Adipose tissue (tissue), 3 donors: ENCODE measurements around the gene PEMT. TPM values are rescaled to one million over a fixed set of nuclear protein-coding genes. Genes with fewer than 3 reads are reported as not detected.

Source experiments
- H3K27ac ChIP-seq: one replicate; pipeline ENCODE4 v1.5.1; 2013; ENCODE audit warnings: low read depth, low read length
- WGBS, 3 donors: extraction: QIAGEN DNeasy Blood & Tissue Kit; methylation state at CpG; one replicate each; pipeline ENCODE4 v1.1.7; 2013; 5-methylcytosine and 5-hydroxymethylcytosine counted together
- polyA plus RNA-seq, 3 donors: library from polyadenylated mRNA; stranded (reverse); fragments of 200-250 nt; gene quantifications; one replicate each; pipeline ENCODE4 v1.2.3, GENCODE V29; 2013
- donor health status: healthy with polysubstance abuse.
- donor health status: Bipolar disorder and iron deficiency.
- donor health status: healthy.

Gene PEMT
- polyA plus RNA-seq, 3 donors = 40.9 to 263 (median 44.0) TPM

GRCh38 chr17:17500999-17501605 is 90.4 kb downstream of the PEMT start:
- 71 to 78% (median 74%) methylated on average over 14 of the region's 14 CpGs for WGBS, 3 donors
- H3K27ac ChIP-seq = no peak overlapping the region

GRCh38 chr17:17499402-17500145 is 91.9 kb downstream of the PEMT start:
- WGBS, 3 donors = 84 to 89% (median 89%) methylated on average over 16 to 17 of the region's 17 CpGs
- H3K27ac ChIP-seq = no peak overlapping the region

GRCh38 chr17:17498606-17499301 is 92.8 kb downstream of the PEMT start:
- WGBS, 3 donors = 86 to 94% (median 88%) methylated on average over 16 of the region's 16 CpGs
- no peak overlapping the region for H3K27ac ChIP-seq

GRCh38 chr17:17497845-17498520 is 93.5 kb downstream of the PEMT start:
- H3K27ac ChIP-seq = no peak overlapping the region
- 95 to 97% (median 96%) methylated on average over 10 of the region's 10 CpGs for whole genome bisulfite sequencing, 3 donors

- 40 to 45% (median 40%) methylated on average over 19 of the region's 19 CpGs for WGBS, 3 donors
These were observed 94.3 kb downstream of the PEMT start for GRCh38 chr17:17497065-17497844.

GRCh38 chr17:17496189-17497064 is 95.1 kb downstream of the PEMT start, which contains the start of gene RASD1:
Gene RASD1 (minus strand): TSS chr17:17496395. CDS start chr17:17496181, 214 bp downstream.
- WGBS, 3 donors = 0 to 1% (median 1%) methylated on average over 70 to 93 of the region's 93 CpGs

More at GRCh38 chr17:17497065-17497844, 94.3 kb downstream of the PEMT start:
- H3K27ac ChIP-seq = no peak overlapping the region

GRCh38 chr17:17495536-17496188 is 95.8 kb downstream of the PEMT start:
- H3K27ac ChIP-seq = no peak overlapping the region
- WGBS, 3 donors = 1 to 2% (median 1%) methylated on average over 64 to 65 of the region's 65 CpGs

More at GRCh38 chr17:17496189-17497064, 95.1 kb downstream of the PEMT start, which contains the start of gene RASD1:
- H3K27ac ChIP-seq = no peak within 1 kb of the TSS

- H3K27ac ChIP-seq = no peak overlapping the region
- 2 to 4% (median 4%) methylated on average over 68 to 71 of the region's 71 CpGs for WGBS, 3 donors
These were observed 96.5 kb downstream of the PEMT start for GRCh38 chr17:17494870-17495535.

- WGBS, 3 donors = 32 to 54% (median 45%) methylated on average over 14 of the region's 14 CpGs
- H3K27ac ChIP-seq = no peak overlapping the region
These were observed 97.0 kb downstream of the PEMT start for GRCh38 chr17:17494499-17494869.

- no peak overlapping the region for H3K27ac ChIP-seq
- WGBS, 3 donors = 65 to 81% (median 77%) methylated on average over 5 of the region's 5 CpGs
These were observed 97.5 kb downstream of the PEMT start for GRCh38 chr17:17493986-17494466.

- H3K27ac ChIP-seq = no peak overlapping the region
- 54 to 73% (median 71%) methylated on average over 15 of the region's 15 CpGs for WGBS, 3 donors
These were observed 98.1 kb downstream of the PEMT start for GRCh38 chr17:17493249-17493985.

- WGBS, 3 donors = 79 to 92% (median 89%) methylated on average over 9 of the region's 9 CpGs
These were observed 98.9 kb downstream of the PEMT start for GRCh38 chr17:17492571-17492970.

GRCh38 chr17:17492085-17492484 is 99.4 kb downstream of the PEMT start:
- no peak overlapping the region for H3K27ac ChIP-seq
- 72 to 85% (median 81%) methylated on average over 11 of the region's 11 CpGs for WGBS, 3 donors

More at GRCh38 chr17:17492571-17492970, 98.9 kb downstream of the PEMT start:
- no peak overlapping the region for H3K27ac ChIP-seq

- H3K27ac ChIP-seq = no peak overlapping the region
- 85 to 92% (median 87%) methylated on average over 17 of the region's 17 CpGs for WGBS, 3 donors
These were observed 99.9 kb downstream of the PEMT start for GRCh38 chr17:17491546-17491988.

- 82 to 94% (median 86%) methylated on average over 10 of the region's 10 CpGs for WGBS, 3 donors
- no peak overlapping the region for H3K27ac ChIP-seq
These were observed 100.5 kb downstream of the PEMT start for GRCh38 chr17:17491031-17491471.
